ENCODE data around the gene TMEM125. TPM values are rescaled to one million over a fixed set of nuclear protein-coding genes. Genes with fewer than 3 reads are reported as not detected.

The TMEM125 gene
- total and polyA plus RNA-seq, 4 donors: 7.5 to 19.3 (median 10.5) TPM

- peak in 1 of 6 donors; percentile 6 for DNase-seq (ENCODE audit: low read depth in 4 of 6, low spot score in 6 of 6)
- Histone ChIP-seq H3K4me3 (ENCODE audit: low read depth, low read length) (no peak within 1 kb of the TSS), H3K27ac (ENCODE audit: low read depth, low read length) (peak within 1 kb of the TSS; percentile 40)
Measured at GRCh38 chr1:43300378-43301094, 30.8 kb downstream of the TMEM125 start, which contains the start of gene TIE1. TSS of gene TIE1 (plus strand) at chr1:43300982. CDS start at chr1:43301072, 90 bp downstream.

GRCh38 chr1:43302201-43302600, 32.4 kb downstream of the TMEM125 start:
- Histone ChIP-seq H3K27me3 (ENCODE audit: control insufficient read depth, insufficient read depth, low read length) (no peaks in the 10 kb centered on the region), H3K27ac (ENCODE audit: low read depth, low read length) (no peak overlapping the region), H3K9me3 (ENCODE audit: control insufficient read depth, insufficient read depth, low read length) (no peaks in the 10 kb centered on the region), H3K4me3 (ENCODE audit: low read depth, low read length) (no peak overlapping the region), H3K4me1 (ENCODE audit: control insufficient read depth, insufficient read depth, low read length) (peaks cover 27% of the 10 kb centered on the region), H3K36me3 (ENCODE audit: control insufficient read depth, insufficient read depth, low read length) (no peaks in the 10 kb centered on the region)
- WGBS (ENCODE audit: insufficient coverage): 50% methylated on average over 1 of the region's 1 CpG
- peak in 2 of 6 donors; percentile 10 to 57 for DNase-seq (ENCODE audit: low read depth in 4 of 6, low spot score in 6 of 6)

More at GRCh38 chr1:43300378-43301094, 30.8 kb downstream of the TMEM125 start, which contains the start of gene TIE1:
- Histone ChIP-seq H3K27me3 (ENCODE audit: control insufficient read depth, insufficient read depth, low read length) (no peaks in the 10 kb centered on the region), H3K36me3 (ENCODE audit: control insufficient read depth, insufficient read depth, low read length) (no peaks in the 10 kb centered on the region), H3K9me3 (ENCODE audit: control insufficient read depth, insufficient read depth, low read length) (no peaks in the 10 kb centered on the region), H3K4me1 (ENCODE audit: control insufficient read depth, insufficient read depth, low read length) (peaks cover 24% of the 10 kb centered on the region)
- 78% methylated on average over 6 of the region's 10 CpGs for WGBS (ENCODE audit: insufficient coverage)

GRCh38 chr1:43302721-43303470, 33.1 kb downstream of the TMEM125 start:
- WGBS (ENCODE audit: insufficient coverage): 76% methylated on average over 4 of the region's 7 CpGs
- no peaks in the 10 kb centered on the region for H3K36me3 ChIP-seq (ENCODE audit: control insufficient read depth, insufficient read depth, low read length)
- no peak overlapping the region for H3K4me3 ChIP-seq (ENCODE audit: low read depth, low read length)
- peaks cover 27% of the 10 kb centered on the region for H3K4me1 ChIP-seq (ENCODE audit: control insufficient read depth, insufficient read depth, low read length)
- no peak for DNase-seq (ENCODE audit: low read depth in 4 of 6, low spot score in 6 of 6)
- H3K9me3 ChIP-seq (ENCODE audit: control insufficient read depth, insufficient read depth, low read length): no peaks in the 10 kb centered on the region
- no peak overlapping the region for H3K27ac ChIP-seq (ENCODE audit: low read depth, low read length)
- no peaks in the 10 kb centered on the region for H3K27me3 ChIP-seq (ENCODE audit: control insufficient read depth, insufficient read depth, low read length)

- Histone ChIP-seq H3K27me3 (ENCODE audit: control insufficient read depth, insufficient read depth, low read length) (no peaks in the 10 kb centered on the region), H3K9me3 (ENCODE audit: control insufficient read depth, insufficient read depth, low read length) (no peaks in the 10 kb centered on the region), H3K4me1 (ENCODE audit: control insufficient read depth, insufficient read depth, low read length) (peaks cover 27% of the 10 kb centered on the region), H3K4me3 (ENCODE audit: low read depth, low read length) (no peak overlapping the region), H3K27ac (ENCODE audit: low read depth, low read length) (no peak overlapping the region), H3K36me3 (ENCODE audit: control insufficient read depth, insufficient read depth, low read length) (no peaks in the 10 kb centered on the region)
- no peak for DNase-seq (ENCODE audit: low read depth in 4 of 6, low spot score in 6 of 6)
- WGBS (ENCODE audit: insufficient coverage): 62% methylated on average over 8 of the region's 8 CpGs
Measured at GRCh38 chr1:43303471-43304313, 33.9 kb downstream of the TMEM125 start.

GRCh38 chr1:43304314-43304681, 34.5 kb downstream of the TMEM125 start:
- Histone ChIP-seq H3K9me3 (ENCODE audit: control insufficient read depth, insufficient read depth, low read length) (no peaks in the 10 kb centered on the region), H3K36me3 (ENCODE audit: control insufficient read depth, insufficient read depth, low read length) (no peaks in the 10 kb centered on the region), H3K27ac (ENCODE audit: low read depth, low read length) (no peak overlapping the region), H3K27me3 (ENCODE audit: control insufficient read depth, insufficient read depth, low read length) (no peaks in the 10 kb centered on the region), H3K4me3 (ENCODE audit: low read depth, low read length) (no peak overlapping the region), H3K4me1 (ENCODE audit: control insufficient read depth, insufficient read depth, low read length) (peaks cover 27% of the 10 kb centered on the region)
- DNase-seq (ENCODE audit: low read depth in 4 of 6, low spot score in 6 of 6): no peak
- 29% methylated on average over 8 of the region's 8 CpGs for WGBS (ENCODE audit: insufficient coverage)

- Histone ChIP-seq H3K36me3 (ENCODE audit: control insufficient read depth, insufficient read depth, low read length) (no peaks in the 10 kb centered on the region), H3K4me3 (ENCODE audit: low read depth, low read length) (no peak overlapping the region), H3K27me3 (ENCODE audit: control insufficient read depth, insufficient read depth, low read length) (no peaks in the 10 kb centered on the region), H3K9me3 (ENCODE audit: control insufficient read depth, insufficient read depth, low read length) (no peaks in the 10 kb centered on the region), H3K4me1 (ENCODE audit: control insufficient read depth, insufficient read depth, low read length) (peaks cover 23% of the 10 kb centered on the region), H3K27ac (ENCODE audit: low read depth, low read length) (no peak overlapping the region)
- no peak for DNase-seq (ENCODE audit: low read depth in 4 of 6, low spot score in 6 of 6)
- WGBS (ENCODE audit: insufficient coverage): 93% methylated on average over 34 of the region's 46 CpGs
Measured at GRCh38 chr1:43304771-43305300, 35.1 kb downstream of the TMEM125 start.

- H3K9me3 ChIP-seq (ENCODE audit: control insufficient read depth, insufficient read depth, low read length): no peaks in the 10 kb centered on the region
- H3K27me3 ChIP-seq (ENCODE audit: control insufficient read depth, insufficient read depth, low read length): no peaks in the 10 kb centered on the region
- WGBS (ENCODE audit: insufficient coverage): 81% methylated on average over 3 of the region's 3 CpGs
- peaks cover 18% of the 10 kb centered on the region for H3K4me1 ChIP-seq (ENCODE audit: control insufficient read depth, insufficient read depth, low read length)
- no peak for DNase-seq (ENCODE audit: low read depth in 4 of 6, low spot score in 6 of 6)
- H3K36me3 ChIP-seq (ENCODE audit: control insufficient read depth, insufficient read depth, low read length): no peaks in the 10 kb centered on the region
- H3K27ac ChIP-seq (ENCODE audit: low read depth, low read length): no peak overlapping the region
- H3K4me3 ChIP-seq (ENCODE audit: low read depth, low read length): no peak overlapping the region
Measured at GRCh38 chr1:43305461-43305860, 35.7 kb downstream of the TMEM125 start.

GRCh38 chr1:43305926-43306687, 36.3 kb downstream of the TMEM125 start:
- no peaks in the 10 kb centered on the region for H3K9me3 ChIP-seq (ENCODE audit: control insufficient read depth, insufficient read depth, low read length)
- no peak overlapping the region for H3K4me3 ChIP-seq (ENCODE audit: low read depth, low read length)
- no peaks in the 10 kb centered on the region for H3K36me3 ChIP-seq (ENCODE audit: control insufficient read depth, insufficient read depth, low read length)
- H3K4me1 ChIP-seq (ENCODE audit: control insufficient read depth, insufficient read depth, low read length): peaks cover 18% of the 10 kb centered on the region
- DNase-seq (ENCODE audit: low read depth in 4 of 6, low spot score in 6 of 6): no peak
- H3K27ac ChIP-seq (ENCODE audit: low read depth, low read length): no peak overlapping the region
- H3K27me3 ChIP-seq (ENCODE audit: control insufficient read depth, insufficient read depth, low read length): no peaks in the 10 kb centered on the region
- WGBS (ENCODE audit: insufficient coverage): 82% methylated on average over 6 of the region's 6 CpGs

Data from spinal cord (tissue), 10 donors.